GM18511 (cell line): ENCODE results near the gene NUP210.

Source experiments
- ATAC-seq: cut with Tn5 transposase; IDR thresholded peaks from one replicate; pipeline ENCODE4 v1.9.1; 2021; ENCODE audit warnings: mild to moderate bottlenecking, moderate library complexity; ENCODE audit not compliant: unreplicated experiment

The NUP210 gene

GRCh38 chr3:13353506-13353905, 66.6 kb downstream of the NUP210 start:
- no peak for ATAC-seq

GRCh38 chr3:13352621-13353131, 67.4 kb downstream of the NUP210 start:
- ATAC-seq: no peak

GRCh38 chr3:13349823-13350222, 70.3 kb downstream of the NUP210 start:
- ATAC-seq: no peak

GRCh38 chr3:13348661-13349396, 71.3 kb downstream of the NUP210 start:
- ATAC-seq: no peak

- ATAC-seq: no peak
Observed at GRCh38 chr3:13348100-13348499, 72.0 kb downstream of the NUP210 start.

- ATAC-seq: no peak
Observed at GRCh38 chr3:13347390-13347950, 72.7 kb downstream of the NUP210 start.

- no peak for ATAC-seq
Observed at GRCh38 chr3:13346481-13347389, 73.4 kb downstream of the NUP210 start.

GRCh38 chr3:13345772-13346171, 74.3 kb downstream of the NUP210 start:
- no peak for ATAC-seq

- ATAC-seq: no peak
Observed at GRCh38 chr3:13345284-13345683, 74.8 kb downstream of the NUP210 start.

- no peak for ATAC-seq
Observed at GRCh38 chr3:13344663-13345062, 75.5 kb downstream of the NUP210 start.

GRCh38 chr3:13343601-13344000, 76.5 kb downstream of the NUP210 start:
- ATAC-seq: no peak

GRCh38 chr3:13341229-13341905, 78.8 kb downstream of the NUP210 start:
- no peak for ATAC-seq

- ATAC-seq: no peak
Observed at GRCh38 chr3:13339833-13340232, 80.3 kb downstream of the NUP210 start.

- no peak for ATAC-seq
Observed at GRCh38 chr3:13338996-13339395, 81.1 kb downstream of the NUP210 start.

GRCh38 chr3:13338231-13338630, 81.9 kb downstream of the NUP210 start:
- ATAC-seq: no peak

- ATAC-seq: no peak
Observed at GRCh38 chr3:13336592-13336991, 83.5 kb downstream of the NUP210 start.

GRCh38 chr3:13335503-13335902, 84.6 kb downstream of the NUP210 start:
- no peak for ATAC-seq

- ATAC-seq: no peak
Observed at GRCh38 chr3:13335059-13335458, 85.1 kb downstream of the NUP210 start.

- ATAC-seq: no peak
Observed at GRCh38 chr3:13333236-13333897, 86.8 kb downstream of the NUP210 start.

GRCh38 chr3:13332740-13333139, 87.4 kb downstream of the NUP210 start:
- no peak for ATAC-seq
